ENCODE data around the gene FSD1. TPM values are rescaled to one million over a fixed set of nuclear protein-coding genes. Genes with fewer than 3 reads are reported as not detected.

Gene FSD1
- total and polyA plus RNA-seq, 9 of the 15 experiments (the other 6 are each of a cell fraction or from before 2014, with no cell fraction given) = 0.11 to 1.9 (median 0.94) TPM; not detected in 1

DNA sequence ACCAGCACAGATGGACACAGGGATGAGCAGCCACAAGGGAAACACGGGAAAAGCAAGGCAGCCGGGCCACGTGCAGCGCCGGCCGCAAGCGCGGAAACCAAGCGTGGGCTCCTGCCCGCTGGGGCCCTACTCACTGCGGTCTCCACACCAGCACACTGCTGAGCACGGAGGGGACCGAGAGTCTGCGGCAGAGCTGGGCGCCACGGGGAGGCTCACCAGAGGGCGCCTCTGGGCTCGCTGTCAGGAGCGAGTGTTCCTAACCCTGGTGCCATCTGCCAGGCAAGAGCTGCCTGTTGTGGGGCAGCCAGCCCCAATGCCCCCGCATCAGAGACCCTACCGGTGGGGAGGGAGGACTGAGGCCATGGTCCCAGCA is 65.5 kb downstream of the FSD1 start (continued):
- TF ChIP-seq, protein P1, sequence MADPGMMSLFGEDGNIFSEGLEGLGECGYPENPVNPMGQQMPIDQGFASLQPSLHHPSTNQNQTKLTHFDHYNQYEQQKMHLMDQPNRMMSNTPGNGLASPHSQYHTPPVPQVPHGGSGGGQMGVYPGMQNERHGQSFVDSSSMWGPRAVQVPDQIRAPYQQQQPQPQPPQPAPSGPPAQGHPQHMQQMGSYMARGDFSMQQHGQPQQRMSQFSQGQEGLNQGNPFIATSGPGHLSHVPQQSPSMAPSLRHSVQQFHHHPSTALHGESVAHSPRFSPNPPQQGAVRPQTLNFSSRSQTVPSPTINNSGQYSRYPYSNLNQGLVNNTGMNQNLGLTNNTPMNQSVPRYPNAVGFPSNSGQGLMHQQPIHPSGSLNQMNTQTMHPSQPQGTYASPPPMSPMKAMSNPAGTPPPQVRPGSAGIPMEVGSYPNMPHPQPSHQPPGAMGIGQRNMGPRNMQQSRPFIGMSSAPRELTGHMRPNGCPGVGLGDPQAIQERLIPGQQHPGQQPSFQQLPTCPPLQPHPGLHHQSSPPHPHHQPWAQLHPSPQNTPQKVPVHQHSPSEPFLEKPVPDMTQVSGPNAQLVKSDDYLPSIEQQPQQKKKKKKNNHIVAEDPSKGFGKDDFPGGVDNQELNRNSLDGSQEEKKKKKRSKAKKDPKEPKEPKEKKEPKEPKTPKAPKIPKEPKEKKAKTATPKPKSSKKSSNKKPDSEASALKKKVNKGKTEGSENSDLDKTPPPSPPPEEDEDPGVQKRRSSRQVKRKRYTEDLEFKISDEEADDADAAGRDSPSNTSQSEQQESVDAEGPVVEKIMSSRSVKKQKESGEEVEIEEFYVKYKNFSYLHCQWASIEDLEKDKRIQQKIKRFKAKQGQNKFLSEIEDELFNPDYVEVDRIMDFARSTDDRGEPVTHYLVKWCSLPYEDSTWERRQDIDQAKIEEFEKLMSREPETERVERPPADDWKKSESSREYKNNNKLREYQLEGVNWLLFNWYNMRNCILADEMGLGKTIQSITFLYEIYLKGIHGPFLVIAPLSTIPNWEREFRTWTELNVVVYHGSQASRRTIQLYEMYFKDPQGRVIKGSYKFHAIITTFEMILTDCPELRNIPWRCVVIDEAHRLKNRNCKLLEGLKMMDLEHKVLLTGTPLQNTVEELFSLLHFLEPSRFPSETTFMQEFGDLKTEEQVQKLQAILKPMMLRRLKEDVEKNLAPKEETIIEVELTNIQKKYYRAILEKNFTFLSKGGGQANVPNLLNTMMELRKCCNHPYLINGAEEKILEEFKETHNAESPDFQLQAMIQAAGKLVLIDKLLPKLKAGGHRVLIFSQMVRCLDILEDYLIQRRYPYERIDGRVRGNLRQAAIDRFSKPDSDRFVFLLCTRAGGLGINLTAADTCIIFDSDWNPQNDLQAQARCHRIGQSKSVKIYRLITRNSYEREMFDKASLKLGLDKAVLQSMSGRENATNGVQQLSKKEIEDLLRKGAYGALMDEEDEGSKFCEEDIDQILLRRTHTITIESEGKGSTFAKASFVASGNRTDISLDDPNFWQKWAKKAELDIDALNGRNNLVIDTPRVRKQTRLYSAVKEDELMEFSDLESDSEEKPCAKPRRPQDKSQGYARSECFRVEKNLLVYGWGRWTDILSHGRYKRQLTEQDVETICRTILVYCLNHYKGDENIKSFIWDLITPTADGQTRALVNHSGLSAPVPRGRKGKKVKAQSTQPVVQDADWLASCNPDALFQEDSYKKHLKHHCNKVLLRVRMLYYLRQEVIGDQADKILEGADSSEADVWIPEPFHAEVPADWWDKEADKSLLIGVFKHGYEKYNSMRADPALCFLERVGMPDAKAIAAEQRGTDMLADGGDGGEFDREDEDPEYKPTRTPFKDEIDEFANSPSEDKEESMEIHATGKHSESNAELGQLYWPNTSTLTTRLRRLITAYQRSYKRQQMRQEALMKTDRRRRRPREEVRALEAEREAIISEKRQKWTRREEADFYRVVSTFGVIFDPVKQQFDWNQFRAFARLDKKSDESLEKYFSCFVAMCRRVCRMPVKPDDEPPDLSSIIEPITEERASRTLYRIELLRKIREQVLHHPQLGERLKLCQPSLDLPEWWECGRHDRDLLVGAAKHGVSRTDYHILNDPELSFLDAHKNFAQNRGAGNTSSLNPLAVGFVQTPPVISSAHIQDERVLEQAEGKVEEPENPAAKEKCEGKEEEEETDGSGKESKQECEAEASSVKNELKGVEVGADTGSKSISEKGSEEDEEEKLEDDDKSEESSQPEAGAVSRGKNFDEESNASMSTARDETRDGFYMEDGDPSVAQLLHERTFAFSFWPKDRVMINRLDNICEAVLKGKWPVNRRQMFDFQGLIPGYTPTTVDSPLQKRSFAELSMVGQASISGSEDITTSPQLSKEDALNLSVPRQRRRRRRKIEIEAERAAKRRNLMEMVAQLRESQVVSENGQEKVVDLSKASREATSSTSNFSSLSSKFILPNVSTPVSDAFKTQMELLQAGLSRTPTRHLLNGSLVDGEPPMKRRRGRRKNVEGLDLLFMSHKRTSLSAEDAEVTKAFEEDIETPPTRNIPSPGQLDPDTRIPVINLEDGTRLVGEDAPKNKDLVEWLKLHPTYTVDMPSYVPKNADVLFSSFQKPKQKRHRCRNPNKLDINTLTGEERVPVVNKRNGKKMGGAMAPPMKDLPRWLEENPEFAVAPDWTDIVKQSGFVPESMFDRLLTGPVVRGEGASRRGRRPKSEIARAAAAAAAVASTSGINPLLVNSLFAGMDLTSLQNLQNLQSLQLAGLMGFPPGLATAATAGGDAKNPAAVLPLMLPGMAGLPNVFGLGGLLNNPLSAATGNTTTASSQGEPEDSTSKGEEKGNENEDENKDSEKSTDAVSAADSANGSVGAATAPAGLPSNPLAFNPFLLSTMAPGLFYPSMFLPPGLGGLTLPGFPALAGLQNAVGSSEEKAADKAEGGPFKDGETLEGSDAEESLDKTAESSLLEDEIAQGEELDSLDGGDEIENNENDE (IDR thresholded peaks at IDR 0.05; ENCODE audit: low read depth, low read length) = no peak
- TF ChIP-seq RBM14 (IDR thresholded peaks at IDR 0.05; ENCODE audit: borderline replicate concordance, insufficient read depth, low read depth, low read length) (no peak), ZNF174 (CRISPR knock-in tag; IDR thresholded peaks at IDR 0.05) (no peak), SMC3 (conservative IDR thresholded peaks at IDR 0.05; ENCODE audit: insufficient read depth, low read depth, low read length) (peak; percentile 19; the same call in 1 of the 2 replicates), ELF1 (tag; IDR thresholded peaks at IDR 0.05) (no peak), PCBP1 (IDR thresholded peaks at IDR 0.05; ENCODE audit: low read depth, low read length, poor library complexity, severe bottlenecking) (peak; percentile 45)
- TF ChIP-seq, protein P2, sequence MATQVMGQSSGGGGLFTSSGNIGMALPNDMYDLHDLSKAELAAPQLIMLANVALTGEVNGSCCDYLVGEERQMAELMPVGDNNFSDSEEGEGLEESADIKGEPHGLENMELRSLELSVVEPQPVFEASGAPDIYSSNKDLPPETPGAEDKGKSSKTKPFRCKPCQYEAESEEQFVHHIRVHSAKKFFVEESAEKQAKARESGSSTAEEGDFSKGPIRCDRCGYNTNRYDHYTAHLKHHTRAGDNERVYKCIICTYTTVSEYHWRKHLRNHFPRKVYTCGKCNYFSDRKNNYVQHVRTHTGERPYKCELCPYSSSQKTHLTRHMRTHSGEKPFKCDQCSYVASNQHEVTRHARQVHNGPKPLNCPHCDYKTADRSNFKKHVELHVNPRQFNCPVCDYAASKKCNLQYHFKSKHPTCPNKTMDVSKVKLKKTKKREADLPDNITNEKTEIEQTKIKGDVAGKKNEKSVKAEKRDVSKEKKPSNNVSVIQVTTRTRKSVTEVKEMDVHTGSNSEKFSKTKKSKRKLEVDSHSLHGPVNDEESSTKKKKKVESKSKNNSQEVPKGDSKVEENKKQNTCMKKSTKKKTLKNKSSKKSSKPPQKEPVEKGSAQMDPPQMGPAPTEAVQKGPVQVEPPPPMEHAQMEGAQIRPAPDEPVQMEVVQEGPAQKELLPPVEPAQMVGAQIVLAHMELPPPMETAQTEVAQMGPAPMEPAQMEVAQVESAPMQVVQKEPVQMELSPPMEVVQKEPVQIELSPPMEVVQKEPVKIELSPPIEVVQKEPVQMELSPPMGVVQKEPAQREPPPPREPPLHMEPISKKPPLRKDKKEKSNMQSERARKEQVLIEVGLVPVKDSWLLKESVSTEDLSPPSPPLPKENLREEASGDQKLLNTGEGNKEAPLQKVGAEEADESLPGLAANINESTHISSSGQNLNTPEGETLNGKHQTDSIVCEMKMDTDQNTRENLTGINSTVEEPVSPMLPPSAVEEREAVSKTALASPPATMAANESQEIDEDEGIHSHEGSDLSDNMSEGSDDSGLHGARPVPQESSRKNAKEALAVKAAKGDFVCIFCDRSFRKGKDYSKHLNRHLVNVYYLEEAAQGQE (IDR thresholded peaks at IDR 0.05; ENCODE audit: borderline replicate concordance) = peak; percentile 36; the same call in 1 of the 2 replicates
- TF ChIP-seq, protein P2 (CRISPR knock-in tag; IDR thresholded peaks at IDR 0.05; ENCODE audit: low read depth) = no peak
